Breast epithelium (tissue), 4 donors: Measurements from ENCODE around the gene CUL9. TPM values are rescaled to one million over a fixed set of nuclear protein-coding genes. Genes with fewer than 3 reads are reported as not detected.

Experiments used
- DNase-seq, 2 donors: peaks; one replicate each; pipeline ENCODE4 v3.0.0-alpha.2; 2019; ENCODE audit warnings: low spot score in 2 of 2
- H3K27ac ChIP-seq, 2 donors: fragments of 200-600 bp; sonication (generic) in 1 of 2; one replicate each; pipeline ENCODE4 v1.5.1; 2016 to 2019; ENCODE audit warnings: mild to moderate bottlenecking in 1 of 2
- H3K27me3 ChIP-seq, 2 donors: fragments of 200-600 bp; sonication (generic) in 1 of 2; one replicate each; pipeline versions ENCODE4 v1.5.1 to v1.6.0; 2017 to 2019; ENCODE audit warnings: control low read depth in 1 of 2, mild to moderate bottlenecking in 1 of 2
- H3K36me3 ChIP-seq: fragments of 200-600 bp; one replicate; pipeline ENCODE4 v1.5.1; 2019
- H3K4me1 ChIP-seq, 2 donors: fragments of 200-600 bp; sonication (generic); one replicate each; pipeline ENCODE4 v1.5.1; 2016 to 2019; ENCODE audit warnings: control low read depth in 1 of 2
- H3K4me3 ChIP-seq, 3 donors: fragments of 200-600 bp; sonication (generic); 1 replicate in 2 of 3; 2 replicates in 1 of 3; pipeline ENCODE4 v1.5.1; 2016 to 2019; ENCODE audit warnings: mild to moderate bottlenecking in 3 of 3, moderate library complexity in 2 of 3
- H3K9me3 ChIP-seq, 2 donors: fragments of 200-600 bp; sonication (generic) in 1 of 2; one replicate each; pipeline ENCODE4 v1.5.1; 2016 to 2019; ENCODE audit warnings: control low read depth in 1 of 2
- POLR2A ChIP-seq: fragments of 450-650 bp; IDR thresholded peaks from one replicate; pipeline ENCODE4 v1.6.1; 2016; ENCODE audit warnings: antibody characterized with exemption, mild to moderate bottlenecking, moderate library complexity
- POLR2AphosphoS5 ChIP-seq, 3 donors: sonication (generic); formaldehyde crosslinking; IDR thresholded peaks; one replicate each; pipeline ENCODE4 v1.6.1; 2017; ENCODE audit warnings: antibody characterized with exemption in 3 of 3
- intact Hi-C: fragments of 100-400 bp; cut with DNase I; formaldehyde crosslinking; loops from one replicate; pipeline ENCODE4 v1.15.1; 2023; ENCODE audit warnings: low total_unique reads
- total RNA-seq, 3 donors: library from RNA; depleted of rRNA; stranded (reverse); fragments of >200 nt; gene quantifications; one replicate each; pipeline ENCODE4 v1.1.0, GENCODE V29; 2016
- TF ChIP-seq, protein P1 (sequence below), 3 donors: fragments of 450-650 bp; IDR thresholded peaks; one replicate each; pipeline ENCODE4 v1.5.1; 2016 to 2017; ENCODE audit warnings: antibody characterized with exemption in 3 of 3, mild to moderate bottlenecking in 3 of 3, moderate library complexity in 3 of 3

CUL9 gene
- total RNA-seq, 3 donors from 2014 or later, result 25.1 to 47.5 (median 43.3) TPM

DNA sequence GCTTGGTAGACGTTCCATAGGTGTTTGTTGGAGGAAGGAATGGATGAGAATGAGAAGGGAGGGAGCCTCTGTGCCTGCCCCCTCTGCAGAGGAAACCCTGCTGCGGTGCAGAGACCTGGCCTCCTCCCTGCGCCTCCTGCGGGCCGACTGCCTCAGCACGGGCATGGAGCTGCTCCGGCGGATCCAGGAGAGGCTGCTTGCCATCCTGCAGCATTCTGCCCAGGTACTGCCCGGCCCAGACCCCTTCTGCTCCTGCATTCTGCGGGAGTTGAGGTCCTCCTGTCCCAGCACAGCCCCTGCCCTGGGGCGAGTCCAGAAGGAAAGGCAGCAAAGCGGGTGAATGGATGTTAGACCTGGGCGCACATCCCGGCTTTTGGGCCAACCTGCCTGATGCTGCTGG, 41.2 kb downstream of the CUL9 start:
- H3K27me3 ChIP-seq, result no peaks in the 10 kb centered on the region
- TF ChIP-seq POLR2A (no peak), POLR2AphosphoS5 (IDR thresholded peaks at IDR 0.05) (no peak)
- TF ChIP-seq, protein P1, sequence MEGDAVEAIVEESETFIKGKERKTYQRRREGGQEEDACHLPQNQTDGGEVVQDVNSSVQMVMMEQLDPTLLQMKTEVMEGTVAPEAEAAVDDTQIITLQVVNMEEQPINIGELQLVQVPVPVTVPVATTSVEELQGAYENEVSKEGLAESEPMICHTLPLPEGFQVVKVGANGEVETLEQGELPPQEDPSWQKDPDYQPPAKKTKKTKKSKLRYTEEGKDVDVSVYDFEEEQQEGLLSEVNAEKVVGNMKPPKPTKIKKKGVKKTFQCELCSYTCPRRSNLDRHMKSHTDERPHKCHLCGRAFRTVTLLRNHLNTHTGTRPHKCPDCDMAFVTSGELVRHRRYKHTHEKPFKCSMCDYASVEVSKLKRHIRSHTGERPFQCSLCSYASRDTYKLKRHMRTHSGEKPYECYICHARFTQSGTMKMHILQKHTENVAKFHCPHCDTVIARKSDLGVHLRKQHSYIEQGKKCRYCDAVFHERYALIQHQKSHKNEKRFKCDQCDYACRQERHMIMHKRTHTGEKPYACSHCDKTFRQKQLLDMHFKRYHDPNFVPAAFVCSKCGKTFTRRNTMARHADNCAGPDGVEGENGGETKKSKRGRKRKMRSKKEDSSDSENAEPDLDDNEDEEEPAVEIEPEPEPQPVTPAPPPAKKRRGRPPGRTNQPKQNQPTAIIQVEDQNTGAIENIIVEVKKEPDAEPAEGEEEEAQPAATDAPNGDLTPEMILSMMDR (IDR thresholded peaks at IDR 0.05), result no peak
- H3K36me3 ChIP-seq, result no peaks in the 10 kb centered on the region
- H3K4me3 ChIP-seq, result no peak overlapping the region
- H3K9me3 ChIP-seq, result no peaks in the 10 kb centered on the region
- DNase-seq, result peak in 1 of 2 donors; percentile 2
- H3K4me1 ChIP-seq, result peaks cover 0 to 4% of the 10 kb centered on the region in 2 donors
- intact Hi-C loops, result no loop called here
- no peak overlapping the region for H3K27ac ChIP-seq

DNA sequence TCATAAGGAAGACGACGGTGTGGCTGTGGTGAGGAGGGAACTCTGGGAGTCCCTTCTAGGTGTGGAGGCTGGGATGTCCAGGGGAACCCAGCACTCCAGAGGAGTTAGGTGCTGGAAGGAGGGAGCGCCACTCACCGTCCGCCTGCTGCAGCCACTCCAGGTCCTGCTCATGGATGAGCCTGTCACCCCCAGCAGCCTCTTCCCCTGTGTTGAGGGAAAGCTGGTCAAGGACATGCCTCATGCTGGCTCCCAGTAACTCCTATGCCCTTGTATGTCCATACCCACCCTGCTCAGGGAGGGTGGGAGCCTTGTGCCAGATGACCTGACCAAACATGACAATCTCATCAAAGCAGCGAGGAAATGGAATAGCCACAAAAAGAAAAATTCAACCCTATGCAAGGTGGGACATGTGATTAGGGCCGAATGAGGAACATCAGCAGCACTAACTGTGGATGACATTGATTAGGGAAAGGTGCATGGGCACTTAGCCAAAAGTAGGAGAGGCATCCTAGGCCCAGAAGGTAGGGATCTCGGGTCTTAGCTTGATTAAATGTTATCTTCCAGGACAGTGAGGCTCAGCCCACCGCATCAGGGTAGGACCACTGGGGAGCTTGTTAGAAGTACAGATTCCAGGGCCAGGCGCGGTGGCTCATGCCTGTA, 44.3 kb downstream of the CUL9 start:
- DNase-seq, result no peak
- no peak for TF ChIP-seq POLR2AphosphoS5 (IDR thresholded peaks at IDR 0.05)
- TF ChIP-seq, protein P1 (IDR thresholded peaks at IDR 0.05), result no peak
- TF ChIP-seq POLR2A, result no peak
- no peaks in the 10 kb centered on the region for H3K9me3 ChIP-seq
- no peak overlapping the region for H3K27ac ChIP-seq
- no peaks in the 10 kb centered on the region for H3K36me3 ChIP-seq
- no peak overlapping the region for H3K4me3 ChIP-seq
- no peaks in the 10 kb centered on the region for H3K27me3 ChIP-seq
- intact Hi-C loops, result no loop called here
- H3K4me1 ChIP-seq, result peaks cover 0 to 1% of the 10 kb centered on the region in 2 donors

DNA sequence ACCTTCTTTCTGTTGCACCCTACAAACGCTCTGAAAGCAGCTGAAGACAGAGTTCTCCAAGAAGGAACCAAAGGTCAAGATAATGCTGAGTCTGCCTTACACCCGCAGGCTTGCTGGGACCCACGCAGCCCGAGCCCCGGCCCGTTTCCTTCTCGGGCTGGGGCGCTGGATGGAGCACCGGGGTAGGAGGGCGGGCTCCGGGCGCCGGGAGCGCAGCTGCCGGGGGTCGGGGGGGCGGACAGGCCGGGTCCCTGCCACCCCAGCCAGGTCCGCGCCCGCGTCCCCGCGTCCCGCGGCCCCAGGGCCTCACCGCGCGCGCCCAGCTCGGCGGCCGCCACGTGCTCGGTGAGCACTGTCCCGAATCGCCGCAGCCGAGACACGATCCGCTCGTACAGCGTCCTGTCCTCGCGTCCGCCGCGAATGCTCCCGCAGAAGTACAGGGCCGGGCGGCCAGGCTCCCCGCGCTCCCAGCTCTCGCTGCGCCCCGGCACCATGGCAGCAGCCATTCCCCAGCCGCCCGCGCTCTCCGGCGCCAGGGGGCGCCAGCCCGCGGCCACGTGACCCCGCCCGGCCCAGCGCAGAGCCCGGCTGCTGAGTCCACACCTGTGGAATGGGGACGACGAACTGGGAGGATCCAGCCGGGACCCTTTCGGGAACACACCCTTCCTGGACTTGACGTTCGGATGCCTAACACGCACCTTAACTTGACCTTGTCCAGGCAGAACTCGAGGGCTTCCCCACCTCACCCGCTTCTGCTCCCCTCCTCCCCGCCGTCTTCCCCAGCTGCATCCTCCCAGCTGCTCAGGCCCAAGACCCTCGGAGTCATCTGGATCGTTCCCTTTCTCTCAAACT, 47.2 kb downstream of the CUL9 start, which contains the start of gene DNPH1:
DNPH1 (minus strand) TSS at position 531 of the 852 bp plus-strand sequence; CDS start at position 506, 25 bp downstream.
- H3K4me3 ChIP-seq, result peak within 1 kb of the TSS; percentile 57 to 82 (median 74)
- no peaks in the 10 kb centered on the region for H3K9me3 ChIP-seq
- no peaks in the 10 kb centered on the region for H3K4me1 ChIP-seq
- no peaks in the 10 kb centered on the region for H3K36me3 ChIP-seq
- TF ChIP-seq, protein P1 (IDR thresholded peaks at IDR 0.05), result peak in 2 of 3 donors; percentile 19 to 90
- TF ChIP-seq POLR2A (no peak), POLR2AphosphoS5 (IDR thresholded peaks at IDR 0.05) (peak in 1 of 3 donors; percentile 21)
- DNase-seq, result peak; percentile 68 to 75
- H3K27me3 ChIP-seq, result no peaks in the 10 kb centered on the region
- H3K27ac ChIP-seq, result peak within 1 kb of the TSS; percentile 67 to 73
- intact Hi-C loops, result no loop called here

DNA sequence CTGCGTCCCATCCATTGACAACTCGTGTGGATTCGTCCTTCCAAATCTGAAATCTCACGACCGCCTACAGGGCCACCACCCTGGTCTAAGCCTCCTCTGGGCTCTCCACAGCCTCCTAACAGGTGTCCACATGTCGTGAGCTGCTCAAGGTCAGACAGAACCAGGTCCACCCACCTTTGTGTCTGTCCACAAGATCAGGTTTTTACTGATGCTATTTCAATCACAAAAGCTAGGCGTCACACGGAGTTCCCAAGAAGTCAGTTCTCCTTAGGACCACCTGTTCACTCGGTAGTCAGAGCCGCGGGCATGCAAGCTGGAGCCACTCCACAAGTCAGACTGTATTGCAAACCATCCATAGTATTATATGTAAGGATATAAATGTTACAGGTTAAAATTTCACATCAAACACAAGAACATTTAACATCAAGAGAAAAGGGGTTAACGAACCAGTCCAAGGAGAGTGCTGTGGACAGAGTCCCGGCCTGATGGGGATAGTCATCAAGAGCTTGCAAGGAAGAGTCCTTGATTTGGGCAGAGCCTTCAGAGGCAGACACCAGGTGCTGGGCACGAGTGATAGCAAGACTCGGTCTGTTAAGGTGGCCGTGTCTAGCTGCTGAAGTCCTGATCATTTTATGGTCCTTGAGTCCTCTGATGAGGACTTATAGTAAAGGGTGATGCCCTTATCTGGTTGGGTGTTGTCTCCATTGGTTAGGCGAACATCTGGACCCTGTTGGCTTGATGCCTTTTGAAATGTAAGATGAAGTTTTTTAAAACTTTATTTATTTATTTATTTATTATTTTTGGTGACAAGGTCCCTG, 48.0 kb downstream of the CUL9 start:
- Histone ChIP-seq H3K4me1 (no peaks in the 10 kb centered on the region), H3K36me3 (no peaks in the 10 kb centered on the region), H3K27ac (peak overlapping the region in 1 of 2 donors; percentile 67), H3K27me3 (no peaks in the 10 kb centered on the region), H3K4me3 (peak overlapping the region; percentile 57 to 82 (median 74)), H3K9me3 (no peaks in the 10 kb centered on the region)
- DNase-seq, result no peak
- intact Hi-C loops, result no loop called here
- TF ChIP-seq POLR2A, result no peak
- TF ChIP-seq POLR2AphosphoS5 (IDR thresholded peaks at IDR 0.05), result no peak
- TF ChIP-seq, protein P1 (IDR thresholded peaks at IDR 0.05), result no peak
